ENCODE results near the gene SPRR1B.
"Not testable (repeated sequence)": the region's sequence is repeated elsewhere in the genome, so short reads cannot be mapped to it uniquely, and the experiment has no call there.

The SPRR1B gene

GRCh38 chr1:153040950-153041631 lies 10.1 kb downstream of the SPRR1B start, which contains the start of gene SPRR2D:
Gene SPRR2D, minus strand, starts transcription at chr1:153041120. Its CDS starts 774 bp downstream, at chr1:153040346.
- no peak for DNase-seq (ENCODE audit: low spot score)

GRCh38 chr1:153049211-153049610 lies 18.2 kb downstream of the SPRR1B start:
- no peak for DNase-seq (ENCODE audit: low spot score)

- not testable (repeated sequence) for DNase-seq (ENCODE audit: low spot score)
Measured at GRCh38 chr1:153056111-153056510, 25.1 kb downstream of the SPRR1B start.

- DNase-seq (ENCODE audit: low spot score) = no peak
Measured at GRCh38 chr1:153057375-153057774, 26.4 kb downstream of the SPRR1B start, which contains the start of gene SPRR2A. Gene SPRR2A, minus strand, starts transcription at chr1:153057512. Its CDS starts 777 bp downstream, at chr1:153056735.

- no peak for DNase-seq (ENCODE audit: low spot score)
Measured at GRCh38 chr1:153058154-153058553, 27.2 kb downstream of the SPRR1B start.

GRCh38 chr1:153058826-153059784 lies 28.1 kb downstream of the SPRR1B start:
- no peak for DNase-seq (ENCODE audit: low spot score)

GRCh38 chr1:153070243-153070642 lies 39.2 kb downstream of the SPRR1B start:
- DNase-seq (ENCODE audit: low spot score) = no peak

- no peak for DNase-seq (ENCODE audit: low spot score)
Measured at GRCh38 chr1:153071511-153071910, 40.5 kb downstream of the SPRR1B start, which contains the start of gene SPRR2B. Gene SPRR2B, minus strand, starts transcription at chr1:153071611. Its CDS starts 772 bp downstream, at chr1:153070839.

GRCh38 chr1:153072806-153073726 lies 42.1 kb downstream of the SPRR1B start:
- no peak for DNase-seq (ENCODE audit: low spot score)

- DNase-seq (ENCODE audit: low spot score) = no peak
Measured at GRCh38 chr1:153081736-153082135, 50.7 kb downstream of the SPRR1B start.
